K562 (cell line): ENCODE results near the gene IRF6. TPM values are rescaled to one million over a fixed set of nuclear protein-coding genes. Genes with fewer than 3 reads are reported as not detected.

Experiments
- BRF1 ChIP-seq: IDR thresholded peaks from 3 replicates; pipeline ENCODE4 v1.6.1; 2011; ENCODE audit warnings: borderline replicate concordance, mild to moderate bottlenecking; ENCODE audit not compliant: insufficient read length; ENCODE audit errors: extremely low read depth
- CTBP1 ChIP-seq: fragments of 450-650 bp; IDR thresholded peaks from 2 replicates; pipeline ENCODE4 v1.6.1; 2016; ENCODE audit warnings: borderline replicate concordance
- EP300 ChIP-seq: IDR thresholded peaks from 2 replicates; pipeline ENCODE4 v1.6.1; 2012; ENCODE audit warnings: low read length, improper control_type of control experiment
- ERF ChIP-seq: fragments of 450-650 bp; formaldehyde crosslinking; IDR thresholded peaks from 2 replicates; pipeline ENCODE4 v1.4.0; 2020; ENCODE audit warnings: mild to moderate bottlenecking, mixed read lengths
- HDGF ChIP-seq: fragments of 450-650 bp; IDR thresholded peaks from 2 replicates; pipeline ENCODE4 v1.6.1; 2016
- HLTF ChIP-seq: fragments of 450-650 bp; IDR thresholded peaks from 2 replicates; pipeline ENCODE4 v1.6.1; 2016
- KAT8 ChIP-seq: fragments of 450-650 bp; IDR thresholded peaks from 2 replicates; pipeline ENCODE4 v1.6.1; 2016; ENCODE audit warnings: low read depth, mild to moderate bottlenecking
- MYC ChIP-seq, 2 experiments: fragments of 250-450 bp in 1 of 2; sonication (Bioruptor Pico) in 1 of 2; IDR thresholded peaks; 2 replicates each; pipeline versions ENCODE4 v1.5.1 to v1.6.1; 2012 to 2021; ENCODE audit warnings: low read depth in 2 of 2, borderline replicate concordance in 1 of 2, improper control_type of control experiment in 1 of 2, low read length in 1 of 2, mild to moderate bottlenecking in 1 of 2, moderate library complexity in 1 of 2
- RFX5 ChIP-seq: IDR thresholded peaks from 2 replicates; pipeline ENCODE4 v1.6.1; 2011; ENCODE audit warnings: low read depth, mild to moderate bottlenecking, improper control_type of control experiment, low read length
- RNF2 ChIP-seq: sonication (generic); IDR thresholded peaks from 2 replicates; pipeline ENCODE4 v1.6.1; 2016
- SIRT6 ChIP-seq: IDR thresholded peaks from one replicate; pipeline ENCODE4 v1.6.1; 2012; ENCODE audit warnings: low read depth, mild to moderate bottlenecking, control low read depth, inconsistent platforms, low read length, moderate library complexity
- SP1 ChIP-seq: sonication (generic); formaldehyde crosslinking; IDR thresholded peaks from 2 replicates; pipeline ENCODE4 v1.8.1; 2022; ENCODE audit warnings: mild to moderate bottlenecking, missing genetic modification reagents
- ZNF316 ChIP-seq: fragments of 450-650 bp; IDR thresholded peaks from 2 replicates; pipeline ENCODE4 v1.6.1; 2016
- polyA plus RNA-seq, 8 experiments: library from polyadenylated mRNA; depleted of rRNA in 4 of 8; stranded (reverse) in 5 of 8; unstranded in 3 of 8; fragments of >200 nt; fragmentation: Nextera tagmentation in 2 of 8; fragmentation: Illumina TruSeq in 1 of 8; extraction: Ambion mirVana in 2 of 8; extraction: Trizol in 1 of 8; gene quantifications; 2 replicates each; pipeline versions ENCODE4 v1.2.1 to v1.2.3, GENCODE V29; 2011 to 2014; ENCODE audit warnings: inconsistent platforms in 1 of 8, missing spikeins in 1 of 8
- total RNA-seq, 7 experiments: library from RNA; depleted of rRNA in 6 of 7; stranded (reverse); fragments of >200 nt in 6 of 7; fragmentation: Illumina TruSeq in 2 of 7; extraction: Trizol in 2 of 7; gene quantifications; 2 replicates each; pipeline versions ENCODE4 v1.2.1 to v1.2.3, GENCODE V29; 2011 to 2021; ENCODE audit warnings: low replicate concordance in 1 of 7
- TF ChIP-seq, protein P1 (sequence below): fragments of 200-800 bp; sonication (Bioruptor generic); IDR thresholded peaks from 2 replicates; pipeline ENCODE4 v1.6.1; 2017; ENCODE audit warnings: missing genetic modification characterization, missing compliant biosample characterization
- TF ChIP-seq, protein P2 (sequence below): sonication (generic); formaldehyde crosslinking; IDR thresholded peaks from 2 replicates; pipeline ENCODE4 v1.8.1; 2023; ENCODE audit warnings: mild to moderate bottlenecking, missing genetic modification reagents
- TF ChIP-seq, protein P3 (sequence below): sonication (generic); formaldehyde crosslinking; IDR thresholded peaks from 2 replicates; pipeline ENCODE4 v1.8.1; 2023; ENCODE audit warnings: mild to moderate bottlenecking, missing genetic modification reagents, moderate library complexity
- TF ChIP-seq, protein P4 (sequence below), 2 experiments: IDR thresholded peaks; 2 replicates each; pipeline ENCODE4 v1.6.1; 2011; ENCODE audit warnings: borderline replicate concordance in 1 of 2, control low read depth in 1 of 2, low read depth in 1 of 2, low read length in 1 of 2, mild to moderate bottlenecking in 1 of 2, mixed read lengths in 1 of 2, moderate library complexity in 1 of 2; ENCODE audit not compliant: insufficient read depth in 1 of 2, insufficient read length in 1 of 2, poor library complexity in 1 of 2, severe bottlenecking in 1 of 2; ENCODE audit errors: extremely low read depth in 1 of 2
- TF ChIP-seq, protein P5 (sequence below): fragments of 450-650 bp; IDR thresholded peaks from 2 replicates; pipeline ENCODE4 v1.6.1; 2016; ENCODE audit warnings: mild to moderate bottlenecking

The IRF6 gene
- total and polyA plus RNA-seq, 9 of the 15 experiments (the other 6 are each of a cell fraction or from before 2014, with no cell fraction given), result 0.03 to 0.65 (median 0.17) TPM

DNA sequence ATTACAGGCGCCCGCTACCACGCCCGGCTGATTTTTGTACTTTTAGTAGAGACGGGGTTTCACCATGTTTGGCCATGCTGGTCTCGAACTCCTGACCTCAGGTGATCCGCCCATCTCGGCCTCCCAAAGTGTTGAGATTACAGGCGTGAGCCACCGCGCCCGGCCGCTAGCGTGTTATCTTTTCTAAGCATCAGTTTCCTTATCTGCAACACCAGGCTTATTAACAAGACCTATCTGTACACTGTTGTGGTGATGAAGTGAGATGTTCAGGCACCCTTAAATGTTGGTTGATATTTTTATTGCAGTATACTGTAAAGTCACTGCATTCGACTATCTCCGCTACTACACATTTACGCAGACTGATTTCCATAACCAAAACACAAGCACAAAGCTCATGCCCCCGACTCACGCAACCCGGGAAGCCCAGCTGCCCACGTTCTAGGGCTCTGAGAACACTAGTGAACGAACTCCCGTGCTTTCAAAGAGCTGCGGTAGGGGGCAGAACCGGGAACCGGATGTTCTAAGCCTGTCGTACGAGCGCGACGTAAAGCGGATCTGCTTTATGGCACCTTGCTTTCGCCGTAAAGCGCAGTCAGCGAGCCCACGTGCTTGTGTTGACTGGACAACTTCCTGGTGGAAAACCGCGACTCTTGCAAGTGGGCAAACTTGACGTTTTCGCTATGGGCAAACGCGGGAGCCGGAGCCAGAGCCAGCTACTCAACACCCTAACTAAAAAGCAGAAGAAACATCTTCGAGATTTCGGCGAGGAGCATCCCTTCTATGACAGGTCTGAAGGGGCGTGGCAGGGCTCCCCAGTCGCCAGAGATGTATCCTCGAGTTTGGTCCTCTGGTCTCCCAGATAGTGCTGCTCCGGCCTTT is 21.7 kb upstream of the IRF6 start, which contains the start of gene UTP25 (continued):
- TF ChIP-seq HDGF (peak; percentile 78; the same call in 1 of the 2 replicates), EP300 (peak; percentile 7; the same call in 1 of the 2 replicates), RNF2 (no peak), CTBP1 (peak; percentile 72), SP1 (CRISPR knock-in tag) (peak; percentile 85), BRF1 (no peak), RFX5 (no peak), SIRT6 (no peak), MYC (IDR thresholded peaks at IDR 0.05; ENCODE audit: low read depth, low read length) (peak; percentile 100), MYC (CRISPR knock-in tag; IDR thresholded peaks at IDR 0.05; ENCODE audit: borderline replicate concordance, low read depth) (peak; percentile 94), HLTF (no peak), ZNF316 (0 out of 2 replicates have a peak, but pooled peaks have one; percentile 4), KAT8 (no peak), ERF (0 out of 2 replicates have a peak, but pooled peaks have one; percentile 22)
- TF ChIP-seq, protein P1, sequence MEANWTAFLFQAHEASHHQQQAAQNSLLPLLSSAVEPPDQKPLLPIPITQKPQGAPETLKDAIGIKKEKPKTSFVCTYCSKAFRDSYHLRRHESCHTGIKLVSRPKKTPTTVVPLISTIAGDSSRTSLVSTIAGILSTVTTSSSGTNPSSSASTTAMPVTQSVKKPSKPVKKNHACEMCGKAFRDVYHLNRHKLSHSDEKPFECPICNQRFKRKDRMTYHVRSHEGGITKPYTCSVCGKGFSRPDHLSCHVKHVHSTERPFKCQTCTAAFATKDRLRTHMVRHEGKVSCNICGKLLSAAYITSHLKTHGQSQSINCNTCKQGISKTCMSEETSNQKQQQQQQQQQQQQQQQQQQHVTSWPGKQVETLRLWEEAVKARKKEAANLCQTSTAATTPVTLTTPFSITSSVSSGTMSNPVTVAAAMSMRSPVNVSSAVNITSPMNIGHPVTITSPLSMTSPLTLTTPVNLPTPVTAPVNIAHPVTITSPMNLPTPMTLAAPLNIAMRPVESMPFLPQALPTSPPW, result peak; percentile 60; the same call in 1 of the 2 replicates
- TF ChIP-seq, protein P2, sequence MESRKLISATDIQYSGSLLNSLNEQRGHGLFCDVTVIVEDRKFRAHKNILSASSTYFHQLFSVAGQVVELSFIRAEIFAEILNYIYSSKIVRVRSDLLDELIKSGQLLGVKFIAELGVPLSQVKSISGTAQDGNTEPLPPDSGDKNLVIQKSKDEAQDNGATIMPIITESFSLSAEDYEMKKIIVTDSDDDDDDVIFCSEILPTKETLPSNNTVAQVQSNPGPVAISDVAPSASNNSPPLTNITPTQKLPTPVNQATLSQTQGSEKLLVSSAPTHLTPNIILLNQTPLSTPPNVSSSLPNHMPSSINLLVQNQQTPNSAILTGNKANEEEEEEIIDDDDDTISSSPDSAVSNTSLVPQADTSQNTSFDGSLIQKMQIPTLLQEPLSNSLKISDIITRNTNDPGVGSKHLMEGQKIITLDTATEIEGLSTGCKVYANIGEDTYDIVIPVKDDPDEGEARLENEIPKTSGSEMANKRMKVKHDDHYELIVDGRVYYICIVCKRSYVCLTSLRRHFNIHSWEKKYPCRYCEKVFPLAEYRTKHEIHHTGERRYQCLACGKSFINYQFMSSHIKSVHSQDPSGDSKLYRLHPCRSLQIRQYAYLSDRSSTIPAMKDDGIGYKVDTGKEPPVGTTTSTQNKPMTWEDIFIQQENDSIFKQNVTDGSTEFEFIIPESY (CRISPR knock-in tag), result no peak; the same call in 1 of the 2 replicates
- TF ChIP-seq, protein P3, sequence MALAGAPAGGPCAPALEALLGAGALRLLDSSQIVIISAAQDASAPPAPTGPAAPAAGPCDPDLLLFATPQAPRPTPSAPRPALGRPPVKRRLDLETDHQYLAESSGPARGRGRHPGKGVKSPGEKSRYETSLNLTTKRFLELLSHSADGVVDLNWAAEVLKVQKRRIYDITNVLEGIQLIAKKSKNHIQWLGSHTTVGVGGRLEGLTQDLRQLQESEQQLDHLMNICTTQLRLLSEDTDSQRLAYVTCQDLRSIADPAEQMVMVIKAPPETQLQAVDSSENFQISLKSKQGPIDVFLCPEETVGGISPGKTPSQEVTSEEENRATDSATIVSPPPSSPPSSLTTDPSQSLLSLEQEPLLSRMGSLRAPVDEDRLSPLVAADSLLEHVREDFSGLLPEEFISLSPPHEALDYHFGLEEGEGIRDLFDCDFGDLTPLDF, result no peak; the same call in 1 of the 2 replicates
- TF ChIP-seq, protein P4, sequence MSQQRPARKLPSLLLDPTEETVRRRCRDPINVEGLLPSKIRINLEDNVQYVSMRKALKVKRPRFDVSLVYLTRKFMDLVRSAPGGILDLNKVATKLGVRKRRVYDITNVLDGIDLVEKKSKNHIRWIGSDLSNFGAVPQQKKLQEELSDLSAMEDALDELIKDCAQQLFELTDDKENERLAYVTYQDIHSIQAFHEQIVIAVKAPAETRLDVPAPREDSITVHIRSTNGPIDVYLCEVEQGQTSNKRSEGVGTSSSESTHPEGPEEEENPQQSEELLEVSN (IDR thresholded peaks at IDR 0.05; ENCODE audit: borderline replicate concordance in 1 of 2, extremely low read depth in 1 of 2, insufficient read depth in 1 of 2, insufficient read length in 1 of 2, low read depth in 1 of 2, low read length in 1 of 2, poor library complexity in 1 of 2, severe bottlenecking in 1 of 2), result peak; percentile 61 to 66
- TF ChIP-seq, protein P5, sequence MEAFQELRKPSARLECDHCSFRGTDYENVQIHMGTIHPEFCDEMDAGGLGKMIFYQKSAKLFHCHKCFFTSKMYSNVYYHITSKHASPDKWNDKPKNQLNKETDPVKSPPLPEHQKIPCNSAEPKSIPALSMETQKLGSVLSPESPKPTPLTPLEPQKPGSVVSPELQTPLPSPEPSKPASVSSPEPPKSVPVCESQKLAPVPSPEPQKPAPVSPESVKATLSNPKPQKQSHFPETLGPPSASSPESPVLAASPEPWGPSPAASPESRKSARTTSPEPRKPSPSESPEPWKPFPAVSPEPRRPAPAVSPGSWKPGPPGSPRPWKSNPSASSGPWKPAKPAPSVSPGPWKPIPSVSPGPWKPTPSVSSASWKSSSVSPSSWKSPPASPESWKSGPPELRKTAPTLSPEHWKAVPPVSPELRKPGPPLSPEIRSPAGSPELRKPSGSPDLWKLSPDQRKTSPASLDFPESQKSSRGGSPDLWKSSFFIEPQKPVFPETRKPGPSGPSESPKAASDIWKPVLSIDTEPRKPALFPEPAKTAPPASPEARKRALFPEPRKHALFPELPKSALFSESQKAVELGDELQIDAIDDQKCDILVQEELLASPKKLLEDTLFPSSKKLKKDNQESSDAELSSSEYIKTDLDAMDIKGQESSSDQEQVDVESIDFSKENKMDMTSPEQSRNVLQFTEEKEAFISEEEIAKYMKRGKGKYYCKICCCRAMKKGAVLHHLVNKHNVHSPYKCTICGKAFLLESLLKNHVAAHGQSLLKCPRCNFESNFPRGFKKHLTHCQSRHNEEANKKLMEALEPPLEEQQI, result peak; percentile 77; the same call in 1 of the 2 replicates
